ENCODE measurements around the gene BAIAP2L1. TPM values are rescaled to one million over a fixed set of nuclear protein-coding genes. Genes with fewer than 3 reads are reported as not detected.
A peak's percentile ranks its signal among the peaks of the same experiment; 100 is the strongest.

The BAIAP2L1 gene
- total and polyA plus RNA-seq, 5 donors, result 0.71 to 2.1 (median 1.2) TPM

GRCh38 chr7:98358706-98359105 lies 42.2 kb downstream of the BAIAP2L1 start:
- 90% methylated on average over 6 of the region's 6 CpGs for WGBS
- ATAC-seq, result no peak
- DNase-seq, result no peak
- Histone ChIP-seq H3K27ac (ENCODE audit: low read length) (no peak overlapping the region), H3K4me1 (ENCODE audit: control insufficient read depth, insufficient read depth, low read length) (no peaks in the 10 kb centered on the region), H3K4me3 (ENCODE audit: low read length) (no peak overlapping the region), H3K27me3 (ENCODE audit: control insufficient read depth, insufficient read depth) (no peaks in the 10 kb centered on the region), H3K9me3 (ENCODE audit: control insufficient read depth, low read length) (no peaks in the 10 kb centered on the region)
- intact Hi-C loops (cut with DNase I), result no loop called here

DNA sequence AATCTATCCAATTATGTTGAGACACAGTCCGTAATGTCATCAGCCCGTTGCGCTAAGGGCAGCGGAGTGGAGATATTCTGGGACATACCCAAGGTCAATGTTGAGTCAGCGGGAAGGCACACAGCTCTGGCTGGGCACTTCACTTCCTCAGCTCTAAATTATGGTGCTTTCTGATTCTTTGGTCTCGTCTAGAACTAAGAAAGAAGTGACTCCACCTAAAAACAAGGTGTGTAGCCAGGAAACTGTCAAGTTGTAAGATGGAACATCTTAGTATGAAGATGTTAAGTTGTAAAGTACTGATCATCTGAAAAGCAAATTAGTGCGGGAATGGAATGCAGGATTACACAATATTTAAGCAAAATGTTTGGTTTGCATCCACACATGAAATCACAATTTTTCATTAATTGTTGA lies 43.1 kb downstream of the BAIAP2L1 start:
- no peaks in the 10 kb centered on the region for H3K27me3 ChIP-seq (ENCODE audit: control insufficient read depth, insufficient read depth)
- no peak for DNase-seq
- intact Hi-C loops (cut with DNase I), result no loop called here
- ATAC-seq, result no peak
- no peaks in the 10 kb centered on the region for H3K9me3 ChIP-seq (ENCODE audit: control insufficient read depth, low read length)
- H3K4me1 ChIP-seq (ENCODE audit: control insufficient read depth, insufficient read depth, low read length), result no peaks in the 10 kb centered on the region
- no peak overlapping the region for H3K4me3 ChIP-seq (ENCODE audit: low read length)
- no peak overlapping the region for H3K27ac ChIP-seq (ENCODE audit: low read length)
- WGBS, result 57% methylated on average over 7 of the region's 7 CpGs

GRCh38 chr7:98355250-98355538 lies 45.7 kb downstream of the BAIAP2L1 start:
- 92% methylated on average over 6 of the region's 6 CpGs for WGBS
- DNase-seq (no peak), ATAC-seq (no peak)
- Histone ChIP-seq H3K4me3 (ENCODE audit: low read length) (no peak overlapping the region), H3K4me1 (ENCODE audit: control insufficient read depth, insufficient read depth, low read length) (no peaks in the 10 kb centered on the region), H3K9me3 (ENCODE audit: control insufficient read depth, low read length) (no peaks in the 10 kb centered on the region), H3K27me3 (ENCODE audit: control insufficient read depth, insufficient read depth) (no peaks in the 10 kb centered on the region), H3K27ac (ENCODE audit: low read length) (no peak overlapping the region)
- intact Hi-C loops (cut with DNase I), result no loop called here

GRCh38 chr7:98354511-98355249 lies 46.2 kb downstream of the BAIAP2L1 start:
- peak; percentile 16 to 46 for ATAC-seq
- WGBS, result 82% methylated on average over 22 of the region's 22 CpGs
- H3K4me1 ChIP-seq (ENCODE audit: control insufficient read depth, insufficient read depth, low read length), result no peaks in the 10 kb centered on the region
- intact Hi-C loops (cut with DNase I), result no loop called here
- H3K9me3 ChIP-seq (ENCODE audit: control insufficient read depth, low read length), result no peaks in the 10 kb centered on the region
- H3K27ac ChIP-seq (ENCODE audit: low read length), result no peak overlapping the region
- H3K27me3 ChIP-seq (ENCODE audit: control insufficient read depth, insufficient read depth), result no peaks in the 10 kb centered on the region
- no peak overlapping the region for H3K4me3 ChIP-seq (ENCODE audit: low read length)
- DNase-seq, result no peak

DNA sequence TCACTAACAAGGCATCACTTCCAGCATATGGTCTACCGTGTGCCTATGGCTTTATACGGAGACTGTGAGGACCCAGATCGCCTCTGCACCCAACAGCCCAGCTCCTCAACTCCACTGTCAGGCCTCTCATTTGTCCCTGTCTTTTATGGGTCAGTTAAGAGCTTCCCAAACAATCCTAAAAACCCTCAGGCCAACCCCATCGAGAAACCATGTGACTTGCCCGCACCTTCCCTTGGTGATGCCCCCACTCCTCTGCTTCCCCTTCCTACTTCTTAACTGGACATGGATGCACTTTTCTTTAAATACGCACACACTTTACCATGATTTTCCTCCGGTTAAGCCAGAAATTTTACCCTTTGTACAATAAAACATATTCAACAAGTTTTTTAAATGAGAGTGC lies 46.8 kb downstream of the BAIAP2L1 start:
- 94% methylated on average over 7 of the region's 7 CpGs for WGBS
- intact Hi-C loops (cut with DNase I), result no loop called here
- Histone ChIP-seq H3K27ac (ENCODE audit: low read length) (no peak overlapping the region), H3K4me1 (ENCODE audit: control insufficient read depth, insufficient read depth, low read length) (no peaks in the 10 kb centered on the region), H3K9me3 (ENCODE audit: control insufficient read depth, low read length) (no peaks in the 10 kb centered on the region), H3K27me3 (ENCODE audit: control insufficient read depth, insufficient read depth) (no peaks in the 10 kb centered on the region), H3K4me3 (ENCODE audit: low read length) (no peak overlapping the region)
- ATAC-seq (no peak), DNase-seq (no peak)

DNA sequence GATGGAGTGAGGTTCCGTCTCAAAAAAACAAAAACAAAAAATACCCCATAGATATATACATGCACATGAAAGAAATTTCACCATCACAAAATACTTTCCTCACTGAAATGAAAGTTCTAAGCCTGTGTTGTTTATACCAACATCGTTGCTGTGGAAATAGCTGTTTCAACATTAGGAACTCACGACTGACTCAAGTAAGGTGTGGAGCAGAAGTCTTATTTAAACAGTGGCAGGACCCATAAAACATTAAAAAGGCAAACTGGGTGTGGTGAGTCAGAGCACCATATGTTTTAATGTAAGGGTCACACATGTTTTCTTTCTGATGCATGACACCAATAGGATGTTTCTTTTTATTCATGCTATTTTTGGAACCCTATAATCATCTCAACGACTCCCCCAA lies 48.3 kb downstream of the BAIAP2L1 start:
- intact Hi-C loops (cut with DNase I), result no loop called here
- Histone ChIP-seq H3K4me3 (ENCODE audit: low read length) (no peak overlapping the region), H3K4me1 (ENCODE audit: control insufficient read depth, insufficient read depth, low read length) (no peaks in the 10 kb centered on the region), H3K9me3 (ENCODE audit: control insufficient read depth, low read length) (no peaks in the 10 kb centered on the region), H3K27ac (ENCODE audit: low read length) (no peak overlapping the region), H3K27me3 (ENCODE audit: control insufficient read depth, insufficient read depth) (no peaks in the 10 kb centered on the region)
- ATAC-seq (no peak), DNase-seq (no peak)
- 60% methylated on average over 4 of the region's 4 CpGs for WGBS

DNA sequence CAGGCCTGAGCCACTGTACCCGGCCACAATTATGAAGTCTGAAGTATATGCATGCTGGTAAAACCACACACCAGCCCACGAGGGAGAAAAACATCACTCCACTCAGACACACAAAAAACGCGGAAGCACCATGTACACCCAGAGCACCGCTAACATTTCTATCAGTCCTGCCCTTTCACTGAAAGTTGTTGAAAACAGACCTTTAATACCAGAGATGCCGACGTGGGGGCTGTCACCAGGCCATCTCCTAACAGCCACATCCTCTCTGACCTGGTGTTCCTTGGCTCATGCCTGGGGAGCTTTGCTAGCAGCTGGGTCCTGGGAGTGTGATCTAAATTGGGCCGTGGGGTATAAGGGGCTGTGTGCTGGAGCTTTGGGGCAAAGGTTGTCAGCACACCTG lies 49.8 kb downstream of the BAIAP2L1 start:
- ATAC-seq, result no peak
- 70% methylated on average over 8 of the region's 8 CpGs for WGBS

GRCh38 chr7:98348726-98349474 lies 52.0 kb downstream of the BAIAP2L1 start:
- Histone ChIP-seq H3K27ac (ENCODE audit: low read length) (no peak overlapping the region), H3K4me3 (ENCODE audit: low read length) (no peak overlapping the region), H3K4me1 (ENCODE audit: control insufficient read depth, insufficient read depth, low read length) (no peaks in the 10 kb centered on the region), H3K27me3 (ENCODE audit: control insufficient read depth, insufficient read depth) (no peaks in the 10 kb centered on the region), H3K9me3 (ENCODE audit: control insufficient read depth, low read length) (no peaks in the 10 kb centered on the region)
- intact Hi-C loops (cut with DNase I), result no loop called here
- DNase-seq, result no peak
- no peak for ATAC-seq
- WGBS, result 86% methylated on average over 23 of the region's 23 CpGs

More for the DNA sequence above, 49.8 kb downstream of the BAIAP2L1 start:
- Histone ChIP-seq H3K27ac (ENCODE audit: low read length) (no peak overlapping the region), H3K4me1 (ENCODE audit: control insufficient read depth, insufficient read depth, low read length) (no peaks in the 10 kb centered on the region), H3K27me3 (ENCODE audit: control insufficient read depth, insufficient read depth) (no peaks in the 10 kb centered on the region), H3K4me3 (ENCODE audit: low read length) (no peak overlapping the region), H3K9me3 (ENCODE audit: control insufficient read depth, low read length) (no peaks in the 10 kb centered on the region)
- intact Hi-C loops (cut with DNase I), result no loop called here
- DNase-seq, result no peak

DNA sequence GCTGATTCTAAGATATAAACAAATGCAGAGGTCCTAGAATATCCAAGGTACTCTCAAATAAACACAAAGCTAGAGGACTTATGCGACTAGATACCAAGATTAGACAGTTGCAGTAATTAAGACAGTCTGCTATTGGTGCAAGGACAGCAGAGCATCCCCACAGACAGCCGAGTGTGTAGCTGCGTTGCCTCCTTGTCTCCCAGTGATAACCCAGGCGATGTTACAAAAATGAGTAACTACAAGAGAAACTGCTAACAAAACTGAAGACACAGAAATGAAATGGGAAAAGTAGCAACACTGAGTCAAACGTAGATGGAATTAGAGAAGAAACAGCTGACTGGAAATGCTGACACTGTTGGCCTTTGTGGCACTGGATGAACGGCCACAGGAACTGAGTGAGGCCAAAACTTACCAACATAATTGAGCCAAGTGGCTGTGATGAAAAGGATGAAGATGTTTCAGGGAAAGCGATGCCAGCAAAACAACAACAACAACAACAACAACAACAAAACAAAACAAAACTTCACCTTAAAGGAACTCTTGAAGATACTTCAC lies 54.3 kb downstream of the BAIAP2L1 start:
- H3K27ac ChIP-seq (ENCODE audit: low read length), result no peak overlapping the region
- ATAC-seq (no peak), DNase-seq (no peak)
- H3K9me3 ChIP-seq (ENCODE audit: control insufficient read depth, low read length), result no peaks in the 10 kb centered on the region
- WGBS, result 57% methylated on average over 7 of the region's 7 CpGs
- intact Hi-C loops (cut with DNase I), result no loop called here
- no peaks in the 10 kb centered on the region for H3K27me3 ChIP-seq (ENCODE audit: control insufficient read depth, insufficient read depth)
- H3K4me1 ChIP-seq (ENCODE audit: control insufficient read depth, insufficient read depth, low read length), result no peaks in the 10 kb centered on the region
- no peak overlapping the region for H3K4me3 ChIP-seq (ENCODE audit: low read length)

DNA sequence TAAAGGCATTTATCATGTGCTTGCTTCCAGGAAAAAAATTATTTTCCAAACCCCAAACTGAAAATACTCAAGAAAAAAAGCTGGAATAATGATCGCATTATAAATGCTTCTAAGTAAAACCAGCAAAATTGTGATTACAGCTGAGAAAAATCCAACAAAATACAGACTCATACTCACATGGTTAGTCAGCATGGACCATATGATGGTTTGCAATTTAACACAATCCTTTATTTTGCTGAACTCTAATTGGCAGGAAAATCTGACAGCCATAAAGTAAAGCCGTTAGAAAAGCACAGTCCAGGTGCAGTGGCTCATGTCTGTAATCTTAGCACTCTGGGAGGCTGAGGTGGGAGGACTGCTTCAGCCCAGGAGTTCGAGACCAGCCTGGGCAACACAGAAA lies 59.8 kb downstream of the BAIAP2L1 start:
- ATAC-seq, result no peak
- no peaks in the 10 kb centered on the region for H3K4me1 ChIP-seq (ENCODE audit: control insufficient read depth, insufficient read depth, low read length)
- 81% methylated on average over 3 of the region's 3 CpGs for WGBS
- no peaks in the 10 kb centered on the region for H3K9me3 ChIP-seq (ENCODE audit: control insufficient read depth, low read length)
- no peaks in the 10 kb centered on the region for H3K27me3 ChIP-seq (ENCODE audit: control insufficient read depth, insufficient read depth)
- no peak overlapping the region for H3K4me3 ChIP-seq (ENCODE audit: low read length)
- no peak for DNase-seq
- H3K27ac ChIP-seq (ENCODE audit: low read length), result no peak overlapping the region
- intact Hi-C loops (cut with DNase I), result no loop called here

- Histone ChIP-seq H3K4me3 (ENCODE audit: low read length) (no peak overlapping the region), H3K9me3 (ENCODE audit: control insufficient read depth, low read length) (no peaks in the 10 kb centered on the region), H3K4me1 (ENCODE audit: control insufficient read depth, insufficient read depth, low read length) (no peaks in the 10 kb centered on the region), H3K27ac (ENCODE audit: low read length) (no peak overlapping the region), H3K27me3 (ENCODE audit: control insufficient read depth, insufficient read depth) (no peaks in the 10 kb centered on the region)
- intact Hi-C loops (cut with DNase I), result no loop called here
- no peak for DNase-seq
- no peak for ATAC-seq
- WGBS, result 97% methylated on average over 3 of the region's 3 CpGs
Measured at GRCh38 chr7:98339043-98339442, 61.8 kb downstream of the BAIAP2L1 start.

All from right cardiac atrium (tissue), 5 donors.